Fibroblast of villous mesenchyme (primary cell): ENCODE data around the gene GPR31. TPM values are rescaled to one million over a fixed set of nuclear protein-coding genes. Genes with fewer than 3 reads are reported as not detected.

Experiments used
- DNase-seq: peaks from one replicate; pipeline ENCODE4 v3.0.0-alpha.2; 2010; ENCODE audit warnings: low read depth
- H3K4me3 ChIP-seq: 2 replicates; pipeline ENCODE4 v1.5.1; 2011; ENCODE audit warnings: low read depth, mild to moderate bottlenecking, low read length
- total RNA-seq: library from RNA; depleted of rRNA; stranded (reverse); fragments of >200 nt; gene quantifications from 2 replicates; pipeline ENCODE4 v1.2.3, GENCODE V29; 2012
- TF ChIP-seq, protein P1 (sequence below): IDR thresholded peaks from 2 replicates; pipeline ENCODE4 v1.5.1; 2012; ENCODE audit warnings: low read depth, mild to moderate bottlenecking, low read length; ENCODE audit not compliant: insufficient read depth

GPR31 gene
- total RNA-seq, 1 donor, result not detected

DNA sequence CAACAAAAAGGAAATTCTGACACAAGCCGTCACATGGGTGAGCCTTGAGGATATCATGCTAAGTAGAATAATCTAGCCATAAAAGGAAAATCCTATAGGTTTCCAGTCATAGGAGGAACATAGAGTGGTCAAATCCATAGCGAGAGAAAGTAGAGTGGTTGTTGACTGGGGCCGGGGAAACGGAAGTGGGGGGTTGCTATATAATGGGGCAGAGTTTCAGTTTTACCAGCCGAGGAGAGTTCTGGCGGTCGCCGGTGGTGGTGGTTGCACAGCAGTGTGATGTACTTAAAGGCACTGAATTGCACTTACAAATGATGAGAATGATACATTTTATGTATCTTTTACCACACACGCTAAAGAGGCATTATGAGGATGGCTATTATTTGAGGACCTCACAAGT is 4.9 kb downstream of the GPR31 start:
- DNase-seq, result no peak
- no peak overlapping the region for H3K4me3 ChIP-seq
- TF ChIP-seq, protein P1, sequence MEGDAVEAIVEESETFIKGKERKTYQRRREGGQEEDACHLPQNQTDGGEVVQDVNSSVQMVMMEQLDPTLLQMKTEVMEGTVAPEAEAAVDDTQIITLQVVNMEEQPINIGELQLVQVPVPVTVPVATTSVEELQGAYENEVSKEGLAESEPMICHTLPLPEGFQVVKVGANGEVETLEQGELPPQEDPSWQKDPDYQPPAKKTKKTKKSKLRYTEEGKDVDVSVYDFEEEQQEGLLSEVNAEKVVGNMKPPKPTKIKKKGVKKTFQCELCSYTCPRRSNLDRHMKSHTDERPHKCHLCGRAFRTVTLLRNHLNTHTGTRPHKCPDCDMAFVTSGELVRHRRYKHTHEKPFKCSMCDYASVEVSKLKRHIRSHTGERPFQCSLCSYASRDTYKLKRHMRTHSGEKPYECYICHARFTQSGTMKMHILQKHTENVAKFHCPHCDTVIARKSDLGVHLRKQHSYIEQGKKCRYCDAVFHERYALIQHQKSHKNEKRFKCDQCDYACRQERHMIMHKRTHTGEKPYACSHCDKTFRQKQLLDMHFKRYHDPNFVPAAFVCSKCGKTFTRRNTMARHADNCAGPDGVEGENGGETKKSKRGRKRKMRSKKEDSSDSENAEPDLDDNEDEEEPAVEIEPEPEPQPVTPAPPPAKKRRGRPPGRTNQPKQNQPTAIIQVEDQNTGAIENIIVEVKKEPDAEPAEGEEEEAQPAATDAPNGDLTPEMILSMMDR, result no peak

DNA sequence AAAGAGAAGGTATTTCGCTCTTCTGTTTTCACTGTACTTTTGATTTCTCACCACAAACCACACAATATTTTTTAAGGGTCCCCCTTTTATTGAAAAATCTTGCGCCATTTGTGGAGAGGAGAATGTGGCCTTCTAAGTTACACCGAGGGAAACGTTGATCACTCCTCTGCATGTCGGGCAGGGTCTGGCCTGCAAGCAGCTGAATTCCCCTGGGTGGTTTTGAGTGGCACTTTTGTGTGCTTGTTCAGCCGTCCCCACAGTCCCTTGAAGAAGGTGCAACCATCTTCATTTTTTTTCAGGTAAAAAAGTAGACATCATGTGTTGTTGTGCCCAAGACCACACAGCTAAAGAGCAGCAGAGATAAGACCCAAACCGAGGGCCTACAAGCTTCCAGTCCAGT is 6.1 kb downstream of the GPR31 start:
- TF ChIP-seq, protein P1, result no peak
- H3K4me3 ChIP-seq, result no peak overlapping the region
- no peak for DNase-seq

DNA sequence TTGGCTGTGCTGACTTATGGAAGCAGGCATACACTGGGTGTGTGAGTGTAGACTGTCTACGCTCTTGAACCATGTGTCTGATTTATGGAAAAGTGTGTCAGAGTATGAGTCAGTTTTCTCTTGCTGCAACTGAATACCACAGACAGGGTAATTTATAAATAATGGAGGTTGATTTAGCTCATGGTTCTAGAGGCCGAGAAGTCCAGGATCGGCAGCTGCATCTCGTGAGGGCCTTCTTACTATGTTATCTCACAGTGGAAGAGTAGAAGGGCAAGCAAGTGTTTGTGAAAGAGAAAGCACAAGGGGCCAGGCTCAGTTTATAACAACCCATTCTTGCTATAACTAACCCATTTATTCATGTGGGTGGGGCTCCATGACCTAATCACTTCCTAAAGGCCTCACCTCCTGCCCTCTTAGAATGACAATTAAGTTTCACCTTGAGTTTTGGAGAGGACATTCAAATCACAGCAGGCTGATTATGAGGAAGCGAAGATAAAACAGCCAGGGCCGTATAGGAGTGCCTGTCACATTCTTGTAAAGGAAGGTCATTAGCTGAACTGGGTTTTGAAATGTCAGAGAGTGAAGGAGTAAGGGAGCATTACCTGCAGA is 6.7 kb downstream of the GPR31 start:
- TF ChIP-seq, protein P1, result no peak
- no peak for DNase-seq
- H3K4me3 ChIP-seq, result no peak overlapping the region

DNA sequence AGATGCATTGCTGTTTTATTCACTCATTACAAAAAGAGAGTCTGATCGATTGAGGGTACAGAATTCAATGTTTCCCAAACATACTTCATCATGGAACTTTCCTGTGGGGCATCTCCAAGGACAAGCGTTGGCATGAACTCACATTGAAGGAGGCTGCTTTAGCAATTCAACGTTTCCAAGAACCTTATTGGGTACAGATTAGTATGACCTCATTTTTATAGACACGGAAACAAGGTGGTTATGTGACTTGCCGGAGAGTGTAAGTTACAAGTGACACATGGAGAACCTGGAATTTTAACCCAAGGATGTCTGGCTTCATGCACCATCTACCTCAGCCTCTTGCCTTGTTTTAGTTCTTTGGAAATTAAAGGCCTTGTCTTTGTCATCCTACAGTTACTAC is 8.8 kb downstream of the GPR31 start:
- H3K4me3 ChIP-seq, result no peak overlapping the region
- TF ChIP-seq, protein P1, result no peak
- no peak for DNase-seq

DNA sequence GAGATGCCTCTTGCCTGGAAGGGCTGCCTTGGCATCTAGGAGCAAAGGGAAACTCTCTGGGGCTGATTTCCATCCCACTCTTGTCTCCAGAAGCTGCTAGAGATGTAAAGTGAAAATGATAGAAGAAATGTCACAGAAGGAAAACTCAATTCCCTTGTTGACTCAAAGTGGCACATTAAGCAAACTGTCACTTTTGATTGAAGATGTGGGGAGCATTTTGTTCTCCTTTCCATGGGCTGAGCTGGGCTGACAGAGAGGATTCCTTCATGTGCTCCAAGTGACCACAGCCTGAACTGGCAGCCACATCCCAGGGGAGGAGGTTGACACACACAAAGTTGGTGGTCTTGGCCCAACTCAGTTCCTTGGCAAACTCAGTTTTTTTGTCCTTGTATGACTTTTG is 9.8 kb downstream of the GPR31 start:
- DNase-seq, result no peak
- no peak overlapping the region for H3K4me3 ChIP-seq
- TF ChIP-seq, protein P1, result no peak

DNA sequence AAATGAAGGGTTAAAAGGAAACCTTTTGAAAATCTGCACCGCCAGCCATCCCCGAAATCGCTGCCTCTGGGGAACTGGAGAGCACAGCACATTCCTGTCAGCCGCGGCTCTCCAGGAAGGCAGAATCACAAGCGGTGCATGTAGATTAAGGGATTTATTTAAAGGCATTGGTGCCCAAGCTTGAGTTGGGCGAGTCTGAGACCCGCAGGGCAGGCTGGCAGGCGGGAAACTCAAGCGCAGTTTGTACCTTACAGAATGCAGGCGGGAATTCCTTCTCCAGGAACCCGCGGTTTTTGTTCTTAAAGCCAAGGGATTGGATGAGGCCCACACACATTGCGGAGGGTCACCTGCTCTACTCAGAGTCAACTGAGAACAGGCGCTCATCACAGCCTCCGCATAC is 10.8 kb downstream of the GPR31 start:
- H3K4me3 ChIP-seq, result no peak overlapping the region
- no peak for DNase-seq
- TF ChIP-seq, protein P1, result no peak

DNA sequence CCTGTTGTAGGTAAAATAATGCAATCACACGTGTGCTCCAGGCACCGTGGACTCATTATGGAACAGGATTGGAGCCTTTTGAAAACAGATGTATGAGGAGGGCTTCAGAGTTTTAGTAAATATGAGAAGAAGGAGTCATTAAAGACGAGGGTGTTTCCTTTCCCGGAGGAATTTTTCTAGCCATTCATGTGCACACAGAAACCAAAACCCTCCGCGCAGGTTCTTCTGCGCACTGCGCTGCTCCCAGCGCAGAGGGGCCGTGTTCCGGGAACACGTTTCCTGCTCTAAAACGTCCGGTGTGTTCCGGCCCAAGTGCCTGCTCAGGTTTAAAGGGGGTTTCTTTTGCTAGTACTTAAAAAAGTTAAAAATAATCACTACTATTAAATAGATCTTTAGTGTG is 11.6 kb downstream of the GPR31 start:
- TF ChIP-seq, protein P1, result no peak
- no peak for DNase-seq
- H3K4me3 ChIP-seq, result no peak overlapping the region
